ENCODE data around the gene MRO.

Gene MRO

GRCh38 chr18:50748243-50749229, 71.3 kb downstream of the MRO start:
- in situ Hi-C loops (cut with HindIII; ENCODE audit: low sequenced_read_pairs): no loop called here

DNA sequence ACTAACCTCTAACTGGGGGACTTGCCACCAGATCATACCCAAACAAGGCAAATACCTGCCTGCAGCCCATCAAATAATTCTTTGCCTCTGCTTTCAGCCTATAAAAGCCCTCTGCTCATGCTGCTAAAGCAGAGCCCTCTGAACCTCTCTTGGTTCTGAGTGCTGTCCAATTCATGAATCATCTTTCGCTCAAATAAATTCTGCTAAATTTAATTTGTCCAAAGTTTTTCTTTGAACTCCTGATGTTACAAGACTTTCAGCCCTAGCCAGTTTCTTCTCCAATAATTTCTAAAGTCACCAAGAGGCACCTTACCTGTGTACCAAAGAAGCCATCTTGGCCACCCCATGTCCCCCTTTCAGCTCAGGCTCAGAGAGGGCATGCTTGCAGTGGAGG, 72.0 kb downstream of the MRO start:
- in situ Hi-C loops (cut with HindIII; ENCODE audit: low sequenced_read_pairs): no loop called here

DNA sequence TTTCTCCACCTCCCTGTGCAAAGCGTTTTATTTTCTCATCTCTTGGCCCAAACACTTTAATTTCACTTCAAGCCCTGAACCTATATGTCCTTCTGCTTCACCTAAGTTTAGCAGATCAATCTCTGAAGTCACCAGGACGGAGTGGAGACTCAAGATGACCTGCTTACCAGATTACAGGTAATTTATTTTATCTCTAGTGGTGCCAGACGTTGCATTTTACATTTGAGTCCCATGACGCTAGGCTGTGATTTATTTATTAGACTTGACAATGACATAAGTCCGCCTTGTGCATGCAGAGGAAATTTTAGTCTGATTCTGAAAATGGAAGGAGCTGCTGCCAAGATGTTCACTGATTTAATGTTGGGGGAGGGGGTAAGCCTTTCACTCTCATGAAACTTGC, 73.9 kb downstream of the MRO start:
- in situ Hi-C loops (cut with HindIII; ENCODE audit: low sequenced_read_pairs): no loop called here

Data from endothelial cell of hepatic sinusoid (primary cell).